Measurements from ENCODE around the gene MICAL3.

DNA sequence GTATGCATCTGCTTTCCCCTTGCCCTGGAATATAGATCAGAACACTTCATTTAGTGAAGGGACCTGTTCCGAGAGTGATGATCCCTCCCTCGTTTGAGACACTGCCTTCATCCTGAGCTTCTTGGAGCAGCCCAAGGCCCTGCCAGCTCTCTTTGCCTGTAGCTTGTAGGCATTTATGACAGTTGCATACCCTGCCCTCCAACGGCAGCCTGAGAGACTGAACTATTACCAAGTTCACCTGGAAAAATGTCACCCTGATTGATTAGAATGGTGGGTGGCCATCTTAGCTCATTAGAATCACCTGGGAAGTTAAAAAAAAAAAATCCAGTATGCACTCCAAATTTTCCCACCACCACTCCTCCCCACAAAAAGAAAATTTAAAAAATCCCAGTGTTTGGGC, 1.5 kb downstream of the MICAL3 start:
- TF ChIP-seq, protein P1, sequence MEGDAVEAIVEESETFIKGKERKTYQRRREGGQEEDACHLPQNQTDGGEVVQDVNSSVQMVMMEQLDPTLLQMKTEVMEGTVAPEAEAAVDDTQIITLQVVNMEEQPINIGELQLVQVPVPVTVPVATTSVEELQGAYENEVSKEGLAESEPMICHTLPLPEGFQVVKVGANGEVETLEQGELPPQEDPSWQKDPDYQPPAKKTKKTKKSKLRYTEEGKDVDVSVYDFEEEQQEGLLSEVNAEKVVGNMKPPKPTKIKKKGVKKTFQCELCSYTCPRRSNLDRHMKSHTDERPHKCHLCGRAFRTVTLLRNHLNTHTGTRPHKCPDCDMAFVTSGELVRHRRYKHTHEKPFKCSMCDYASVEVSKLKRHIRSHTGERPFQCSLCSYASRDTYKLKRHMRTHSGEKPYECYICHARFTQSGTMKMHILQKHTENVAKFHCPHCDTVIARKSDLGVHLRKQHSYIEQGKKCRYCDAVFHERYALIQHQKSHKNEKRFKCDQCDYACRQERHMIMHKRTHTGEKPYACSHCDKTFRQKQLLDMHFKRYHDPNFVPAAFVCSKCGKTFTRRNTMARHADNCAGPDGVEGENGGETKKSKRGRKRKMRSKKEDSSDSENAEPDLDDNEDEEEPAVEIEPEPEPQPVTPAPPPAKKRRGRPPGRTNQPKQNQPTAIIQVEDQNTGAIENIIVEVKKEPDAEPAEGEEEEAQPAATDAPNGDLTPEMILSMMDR (IDR thresholded peaks at IDR 0.05) = no peak
- TF ChIP-seq POLR2A (IDR thresholded peaks at IDR 0.05) (no peak), EP300 (IDR thresholded peaks at IDR 0.05) (no peak)

Measured in tibial nerve (tissue), 4 donors.